Measurements from ENCODE around the gene WIPF1.
"Not testable (repeated sequence)": the region's sequence is repeated elsewhere in the genome, so short reads cannot be mapped to it uniquely, and the experiment has no call there.

WIPF1 gene

DNA sequence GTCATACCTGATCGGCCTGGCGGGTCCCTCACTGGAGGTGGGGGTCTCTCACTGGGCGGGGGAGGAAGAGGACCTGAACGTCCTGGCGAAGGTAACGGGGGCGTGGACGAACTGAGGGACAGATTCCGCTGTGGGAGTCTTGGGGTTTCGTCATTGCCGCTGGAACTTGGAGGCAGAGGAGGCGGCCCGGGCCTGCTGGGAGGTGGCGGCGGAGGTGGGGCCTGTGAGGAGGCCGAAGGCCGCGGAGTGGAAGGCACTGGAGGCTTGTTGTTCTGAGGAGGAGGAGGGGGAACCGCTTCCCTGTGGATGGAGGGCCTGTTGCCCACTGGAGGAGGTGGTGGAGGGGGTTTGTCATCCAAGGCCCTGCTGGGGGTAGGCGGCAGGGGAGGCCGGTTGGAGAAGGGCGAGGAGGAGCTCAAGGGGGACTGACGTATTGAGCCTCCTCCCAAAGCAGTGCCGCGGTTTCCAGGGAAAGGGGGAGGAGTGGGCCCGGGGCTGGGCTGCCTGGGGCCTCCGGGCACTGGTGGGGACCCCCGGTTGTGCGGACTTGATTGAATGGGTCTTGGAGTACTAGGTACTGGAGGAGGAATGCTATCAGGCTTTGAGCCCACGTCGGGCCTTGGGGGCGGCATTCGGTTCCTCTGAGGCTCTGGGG is 25.8 kb downstream of the WIPF1 start:
- no peak for DNase-seq (ENCODE audit: low spot score)

DNA sequence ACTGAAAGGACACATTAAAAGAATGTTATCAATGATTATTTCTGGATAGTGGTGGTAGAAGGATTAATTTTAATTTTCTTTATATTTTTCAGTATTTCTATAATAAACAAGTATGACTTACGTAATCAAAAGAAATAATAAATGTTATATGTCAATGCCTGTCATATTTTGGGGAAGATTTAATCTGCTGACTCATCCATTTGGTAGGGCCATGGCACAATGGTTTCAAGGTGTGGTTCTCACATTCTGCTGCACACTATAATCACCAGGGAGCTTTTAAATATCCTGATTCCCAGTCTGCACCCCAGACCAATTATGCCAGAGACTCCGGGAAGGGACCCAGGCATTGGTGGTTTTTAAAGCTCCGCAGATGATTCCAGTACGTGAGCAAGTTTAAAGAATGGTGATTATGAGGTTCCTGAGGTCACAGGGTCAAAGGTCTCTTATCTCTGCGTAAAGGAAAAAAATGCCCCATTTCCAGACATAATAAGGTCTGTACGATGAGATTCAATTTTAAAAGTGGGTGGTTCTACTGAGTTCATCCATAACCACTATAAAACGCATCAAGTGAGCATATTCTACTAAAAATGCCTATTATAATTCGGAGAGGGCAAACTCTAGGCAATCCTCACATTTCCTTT is 27.2 kb downstream of the WIPF1 start:
- DNase-seq (ENCODE audit: low spot score) = peak; percentile 47

DNA sequence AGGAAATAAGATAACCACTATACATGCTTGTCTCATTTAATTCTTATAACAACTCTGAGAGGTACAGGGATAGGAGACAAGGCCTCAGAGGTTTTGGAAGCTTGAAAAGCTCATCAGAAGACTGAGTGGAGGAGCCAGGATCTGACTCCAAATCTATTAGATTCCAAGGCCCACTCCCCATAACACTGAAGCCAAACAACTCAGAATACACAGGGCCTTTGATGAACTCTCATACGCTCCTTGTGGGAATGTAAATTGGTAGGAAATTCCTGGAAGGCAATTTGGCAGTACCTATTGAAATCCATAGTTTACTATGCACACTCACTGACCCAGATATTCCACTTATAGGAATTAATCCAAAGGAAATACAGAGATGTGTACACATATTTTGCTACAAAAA is 27.9 kb downstream of the WIPF1 start:
- DNase-seq (ENCODE audit: low spot score) = no peak

DNA sequence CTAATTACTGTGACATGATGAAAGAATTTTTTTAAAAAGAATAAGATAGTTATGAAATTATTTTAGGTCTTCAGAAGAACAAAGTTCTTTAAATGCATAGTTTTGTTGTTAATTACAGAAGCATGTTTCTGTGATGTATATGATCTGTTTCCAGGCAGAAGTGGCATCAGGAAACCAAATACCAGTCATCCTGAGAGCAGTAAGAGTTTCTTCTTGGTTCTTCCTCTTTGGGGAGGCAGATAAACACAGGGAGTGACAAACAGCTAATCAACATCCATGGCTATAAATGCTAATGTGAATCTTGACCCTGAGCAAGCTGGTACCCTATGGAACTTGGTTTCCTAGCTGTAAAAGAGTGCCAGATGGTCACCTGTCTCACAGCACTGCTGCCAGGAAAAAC is 29.2 kb downstream of the WIPF1 start:
- DNase-seq (ENCODE audit: low spot score) = no peak

DNA sequence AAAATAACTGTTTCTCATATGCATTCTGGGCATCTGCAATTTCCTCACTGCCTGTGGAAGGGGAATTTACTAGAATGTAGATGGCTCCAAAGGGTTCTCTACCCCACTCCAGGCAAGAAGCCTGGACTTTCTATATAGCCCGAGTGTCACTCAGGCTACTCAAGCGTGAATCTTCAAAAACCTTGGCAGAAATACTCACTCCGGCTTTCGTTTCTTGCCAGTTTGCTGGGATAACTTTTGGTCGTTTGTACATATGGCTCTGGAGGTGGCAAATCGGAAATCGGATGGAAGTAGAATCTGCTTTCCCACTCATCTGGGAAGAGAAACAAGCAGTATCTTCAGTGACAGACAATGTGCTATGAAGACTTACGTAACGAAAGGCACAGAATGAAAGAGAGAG is 30.7 kb downstream of the WIPF1 start:
- DNase-seq (ENCODE audit: low spot score) = no peak

DNA sequence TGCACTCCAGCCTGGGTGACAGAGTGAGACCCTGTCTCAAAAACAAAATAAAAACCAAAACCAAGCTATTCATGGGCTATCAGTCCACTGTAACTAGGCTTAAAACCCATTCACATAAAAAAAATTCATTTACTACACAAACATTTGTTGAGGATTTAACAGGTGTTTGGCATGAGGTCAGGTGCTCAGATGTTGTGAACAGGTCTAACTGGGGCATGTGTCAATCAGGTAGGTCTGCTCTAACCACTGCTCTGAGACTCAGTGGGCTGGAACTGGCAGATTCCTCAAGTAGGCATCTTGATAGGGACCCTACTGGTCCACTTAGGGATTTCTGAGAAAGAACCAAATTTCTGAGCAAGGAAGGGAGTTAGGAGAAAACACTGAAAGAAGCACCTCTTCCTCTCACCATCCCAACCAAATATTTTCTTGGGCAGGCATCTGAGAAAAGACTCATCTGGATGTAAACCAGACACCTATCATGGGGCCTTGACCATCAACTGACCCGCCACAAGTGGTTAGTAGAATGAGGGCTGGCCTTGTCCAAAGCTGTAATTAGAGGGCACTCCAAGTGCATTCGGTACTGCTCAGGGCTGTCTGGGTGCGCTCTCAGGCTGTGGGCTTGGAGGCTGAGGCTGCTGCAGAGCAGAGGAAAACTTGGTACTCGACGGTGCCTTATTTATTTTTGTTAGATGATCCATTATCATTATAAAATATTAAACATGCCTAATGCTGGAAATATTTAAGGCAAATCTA is 33.9 kb downstream of the WIPF1 start:
- DNase-seq (ENCODE audit: low spot score) = no peak

DNA sequence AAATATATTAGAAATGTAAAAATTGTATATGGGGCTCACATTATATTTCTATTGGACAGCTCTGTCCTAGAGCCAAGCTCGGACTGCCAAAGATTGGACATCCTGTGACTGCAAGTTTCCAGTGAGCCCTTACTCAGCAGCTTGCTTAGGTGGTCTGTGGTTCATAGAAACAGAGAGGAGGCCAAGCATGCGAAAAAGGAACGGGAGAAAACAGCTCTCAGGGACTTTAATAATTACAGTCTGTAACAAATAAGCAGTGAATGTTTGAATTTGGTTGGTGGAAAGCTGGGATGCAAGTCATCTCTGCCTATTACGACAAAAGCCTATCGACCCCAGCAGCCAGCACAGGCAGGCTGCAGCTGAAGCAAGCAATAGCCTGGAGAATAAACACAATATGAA is 35.6 kb downstream of the WIPF1 start:
- DNase-seq (ENCODE audit: low spot score) = no peak

DNA sequence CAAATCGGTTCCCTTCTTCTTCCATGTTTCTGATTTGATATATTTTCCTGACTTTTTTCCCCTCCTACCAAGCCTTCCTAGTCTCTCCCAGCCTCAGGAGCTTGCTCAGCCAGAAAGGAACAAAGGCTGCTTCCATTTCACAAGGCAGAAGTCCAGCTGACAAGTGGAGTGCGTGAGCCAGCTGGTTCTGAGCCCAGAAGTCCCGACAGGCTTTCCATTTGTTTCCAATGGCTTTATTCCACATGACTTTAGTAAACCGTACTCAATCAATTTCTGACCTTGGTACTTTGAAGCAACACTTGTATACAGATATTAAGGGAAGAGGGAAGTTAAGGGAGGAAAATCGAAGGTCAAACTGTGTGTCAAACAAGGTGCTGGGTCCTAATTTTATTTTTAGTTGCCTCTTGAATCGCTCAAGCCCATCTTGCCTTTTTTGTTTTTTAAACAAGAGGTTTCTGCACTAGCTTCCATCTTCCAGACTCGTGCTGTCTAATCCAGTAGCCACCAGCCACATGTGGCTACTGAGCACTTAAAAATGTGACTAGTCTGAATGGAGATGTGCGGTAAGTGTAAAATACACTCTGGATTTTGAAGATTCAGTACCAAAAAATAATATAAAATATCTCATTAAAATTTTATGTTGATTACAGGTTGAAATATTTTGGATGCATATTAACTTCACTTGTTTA is 36.2 kb downstream of the WIPF1 start:
- no peak for DNase-seq (ENCODE audit: low spot score)

DNA sequence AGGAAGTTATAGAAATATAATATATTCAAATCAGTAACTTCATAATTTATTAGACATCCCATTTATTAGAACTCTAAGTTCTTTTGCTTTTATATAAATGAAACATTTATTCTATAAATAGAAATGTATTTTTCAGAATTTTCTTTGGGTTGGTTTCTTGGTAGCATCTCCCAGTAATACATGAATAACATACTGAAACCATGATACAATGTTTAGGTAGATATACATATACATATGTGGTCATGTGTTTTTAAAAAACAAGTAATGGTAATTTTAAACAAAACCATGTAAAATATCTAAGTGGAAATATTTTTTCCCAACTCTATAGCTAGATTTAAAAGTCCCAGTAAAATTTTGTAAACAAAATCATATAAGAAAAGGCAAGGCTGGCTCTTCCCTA is 36.9 kb downstream of the WIPF1 start:
- no peak for DNase-seq (ENCODE audit: low spot score)

DNA sequence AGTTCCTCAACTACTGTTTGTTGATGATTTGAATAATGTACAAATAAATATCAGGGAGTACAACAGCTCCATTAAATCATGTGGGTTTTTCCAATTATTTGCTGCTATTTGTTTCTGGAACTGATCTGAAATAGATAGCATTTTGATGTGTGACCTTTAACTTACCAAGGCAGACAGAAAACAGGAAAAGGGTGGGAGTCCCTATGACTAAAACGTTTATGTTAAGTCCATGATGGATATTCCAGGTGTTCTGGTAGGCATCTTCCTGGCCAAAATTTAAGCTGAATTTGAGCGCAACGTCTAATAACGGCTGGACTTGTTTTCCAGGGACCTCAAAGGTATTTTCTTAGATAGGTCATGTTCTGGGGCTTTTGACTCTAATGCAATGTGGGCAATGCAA is 41.6 kb downstream of the WIPF1 start:
- DNase-seq (ENCODE audit: low spot score) = no peak

DNA sequence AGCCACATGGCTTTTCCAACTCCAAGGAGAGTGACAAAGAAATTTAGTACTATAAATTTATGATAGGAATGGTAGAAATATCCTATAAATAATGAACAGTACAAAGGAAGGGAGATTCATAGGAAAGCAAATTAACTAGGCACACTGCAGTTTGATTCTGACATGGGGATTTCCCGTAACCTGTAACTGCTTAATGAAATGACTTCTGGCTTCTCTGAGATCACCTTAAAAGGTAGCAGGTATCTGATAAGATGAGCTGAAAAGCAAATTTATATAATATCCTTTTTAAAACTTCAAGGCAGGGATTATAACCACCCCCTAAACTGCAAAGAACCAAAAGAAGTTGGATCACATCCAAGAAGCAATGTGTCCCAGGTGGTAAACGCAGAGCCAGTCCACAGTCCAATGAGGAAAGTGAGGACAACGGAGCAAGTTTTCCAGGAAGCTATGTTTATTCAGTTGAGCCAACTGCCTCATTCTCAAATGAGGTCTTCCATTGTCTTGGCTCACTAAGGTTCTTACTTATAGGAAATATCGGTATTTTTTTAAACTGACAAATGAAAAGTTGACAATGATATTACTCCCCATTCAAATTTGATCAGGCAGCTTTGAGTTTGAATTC is 43.0 kb downstream of the WIPF1 start:
- no peak for DNase-seq (ENCODE audit: low spot score)

DNA sequence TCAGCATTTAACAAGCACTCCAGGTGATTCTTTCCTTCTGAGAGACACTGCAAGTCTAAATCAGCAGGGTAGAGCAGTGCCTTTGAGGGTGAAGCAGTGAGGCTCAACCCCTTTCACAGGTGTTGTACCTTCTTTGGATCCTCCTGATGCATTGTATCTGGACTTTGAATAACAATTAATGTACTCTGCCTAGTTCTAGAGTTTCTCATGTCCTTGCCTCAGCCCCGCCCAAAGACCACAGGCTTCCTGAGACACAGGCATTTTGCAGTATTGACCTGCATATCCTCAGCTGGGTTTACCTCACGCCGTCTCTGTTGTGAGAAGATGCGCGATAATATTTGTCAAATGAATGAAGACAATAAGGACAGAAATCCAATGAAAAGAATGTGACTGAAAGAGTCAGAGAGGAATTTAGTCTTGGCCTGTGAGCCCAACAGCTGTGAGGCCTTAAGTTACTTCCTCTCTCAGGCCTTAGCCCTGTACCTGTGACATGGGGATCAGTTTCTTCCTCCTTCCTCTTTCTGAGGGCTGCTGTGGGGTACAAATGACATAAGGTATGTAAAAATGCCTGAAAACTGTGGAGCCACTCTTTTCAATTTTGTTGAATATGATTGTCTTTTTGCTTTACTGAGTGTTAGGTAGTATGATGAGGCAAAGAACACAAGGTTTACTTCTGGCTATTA is 43.7 kb downstream of the WIPF1 start:
- no peak for DNase-seq (ENCODE audit: low spot score)

DNA sequence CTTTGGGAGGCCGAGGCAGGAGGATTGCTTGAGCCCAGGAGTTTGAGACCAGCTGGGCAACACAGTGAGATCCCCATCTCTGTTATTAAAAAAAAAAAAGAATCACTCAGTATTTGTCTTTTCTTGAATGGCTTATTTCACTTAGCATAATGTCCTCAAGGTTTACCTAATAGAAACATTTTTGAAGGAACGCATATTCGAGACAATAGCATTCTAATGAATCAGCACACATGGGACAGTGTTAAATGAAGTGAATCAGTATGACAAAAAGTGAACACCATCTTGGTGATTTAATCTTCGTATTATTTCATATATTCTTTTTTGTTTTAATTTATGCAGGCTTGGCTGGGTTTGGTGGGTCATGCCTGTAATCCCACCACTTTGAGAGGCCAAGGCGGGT is 44.7 kb downstream of the WIPF1 start:
- DNase-seq (ENCODE audit: low spot score) = no peak

DNA sequence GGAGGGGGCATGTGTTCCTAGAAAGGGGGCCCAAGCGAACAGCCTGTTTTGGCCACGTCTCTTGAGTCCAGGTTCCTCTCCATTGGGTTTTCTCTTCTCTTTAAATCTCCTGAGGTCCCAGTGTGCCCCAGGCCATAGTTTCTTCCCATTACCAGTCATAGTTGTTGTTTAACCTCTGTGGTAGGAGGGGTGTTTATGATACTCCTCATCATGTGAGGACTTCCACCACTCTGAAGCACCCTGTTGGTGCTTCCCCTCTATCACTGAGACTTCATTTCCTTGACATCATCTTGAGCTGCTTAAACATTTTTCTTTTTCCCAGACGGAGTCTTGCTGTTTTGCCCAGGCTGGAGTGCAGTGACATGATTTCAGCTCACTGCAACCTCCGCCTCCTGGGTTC is 45.9 kb downstream of the WIPF1 start:
- DNase-seq (ENCODE audit: low spot score) = no peak

DNA sequence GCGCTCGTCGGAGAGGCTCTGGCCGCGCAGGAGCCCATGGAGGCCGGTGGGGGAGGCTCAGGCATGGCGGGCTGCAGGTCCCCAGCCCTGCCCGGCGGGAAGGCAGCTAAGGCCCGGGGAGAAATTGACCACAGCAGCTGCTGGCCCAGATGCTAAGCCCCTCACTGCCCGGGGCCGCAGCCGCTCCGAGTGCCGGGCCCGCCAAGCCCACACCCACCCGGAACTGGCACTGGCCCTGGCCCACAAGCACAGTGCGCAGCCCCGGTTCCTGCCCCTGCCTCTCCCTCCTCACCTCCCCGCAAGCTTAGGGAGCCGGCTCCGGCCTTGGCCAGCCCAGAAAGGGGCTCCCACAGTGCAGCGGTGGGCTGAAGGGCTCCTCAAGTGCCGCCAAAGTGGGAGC is 49.0 kb downstream of the WIPF1 start:
- not testable (repeated sequence) for DNase-seq (ENCODE audit: low spot score)

DNA sequence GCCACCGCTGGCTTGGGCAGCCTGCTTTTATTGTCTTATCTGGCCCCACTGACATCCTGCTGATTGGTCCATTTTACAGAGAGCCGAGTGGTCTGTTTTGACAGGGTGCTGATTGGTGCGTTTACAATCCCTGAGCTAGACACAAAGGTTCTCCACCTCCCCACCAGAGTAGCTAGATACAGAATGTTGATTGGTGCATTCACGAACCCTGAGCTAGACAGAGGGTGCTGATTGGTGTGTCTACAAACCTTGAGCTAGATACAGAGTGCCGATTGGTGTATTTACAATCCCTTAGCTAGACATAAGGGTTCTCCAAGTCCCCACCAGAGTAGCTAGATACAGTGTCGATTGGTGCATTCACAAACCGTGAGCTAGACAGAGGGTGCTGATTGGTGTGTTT is 49.6 kb downstream of the WIPF1 start:
- not testable (repeated sequence) for DNase-seq (ENCODE audit: low spot score)

DNA sequence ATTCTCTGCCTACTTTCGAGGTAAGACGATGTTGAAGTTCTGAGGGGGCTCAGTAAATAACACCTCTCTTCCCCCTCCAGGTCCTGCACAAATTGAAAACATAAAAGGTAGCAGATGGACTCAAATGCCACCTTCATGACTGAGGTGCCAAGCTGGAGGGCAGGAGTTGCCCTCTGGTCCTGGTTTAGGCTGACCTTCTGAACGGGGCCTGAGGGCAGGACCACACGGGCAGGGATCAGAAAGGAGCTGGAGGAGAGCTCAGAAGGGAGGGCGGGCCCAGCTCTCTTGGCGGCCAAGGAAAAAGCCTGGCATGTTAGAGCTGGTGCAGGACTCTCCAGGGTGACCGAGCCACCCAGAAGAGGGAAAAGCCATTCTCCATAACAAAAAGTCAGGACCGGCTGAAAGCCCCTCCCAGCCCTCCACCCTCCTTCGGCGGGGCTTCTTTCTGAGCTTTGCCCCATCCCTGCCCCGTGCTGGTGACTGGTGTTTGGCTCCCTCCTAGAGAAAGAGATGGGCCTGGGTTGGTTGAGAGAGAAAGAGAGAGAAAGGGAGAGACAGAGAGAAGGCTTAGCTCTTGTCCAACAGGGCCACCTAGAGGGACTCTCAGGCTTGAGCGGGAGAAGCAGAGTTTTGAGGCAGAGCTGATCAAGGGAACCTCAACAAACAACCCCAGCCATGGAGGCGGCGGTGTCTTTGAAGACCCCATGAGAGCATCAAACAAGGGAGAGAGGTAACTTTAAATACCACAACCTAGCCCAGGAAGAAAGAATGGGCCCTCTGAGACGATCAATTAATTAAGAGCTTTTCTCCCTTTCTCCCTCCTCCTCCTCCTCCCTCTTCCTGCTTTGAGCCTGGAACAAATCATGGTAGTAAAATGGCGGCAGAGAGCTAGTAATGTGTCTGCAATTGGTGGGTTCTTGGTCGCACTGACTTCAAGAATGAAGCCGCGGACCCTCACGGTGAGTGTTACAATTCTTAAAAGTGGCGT is 50.8 kb downstream of the WIPF1 start:
- DNase-seq (ENCODE audit: low spot score) = peak; percentile 25

DNA sequence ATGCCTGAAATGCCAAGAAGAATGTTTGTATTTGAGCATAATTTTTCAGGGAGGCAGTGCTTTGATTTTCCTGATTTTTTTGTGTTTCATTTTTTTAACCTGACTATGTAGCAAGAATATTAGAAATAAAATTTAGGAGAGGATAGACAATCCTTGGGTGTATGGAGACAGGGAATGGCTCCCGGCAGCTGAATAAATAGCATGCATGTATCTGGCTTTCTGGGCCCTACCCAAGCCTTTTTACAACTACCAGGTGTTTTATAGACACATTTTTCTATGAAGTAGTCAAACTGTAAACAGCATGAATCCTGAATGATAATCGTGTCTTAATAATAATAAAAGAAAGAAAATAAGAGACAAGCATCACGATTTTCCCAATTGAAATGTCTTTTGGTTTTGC is 52.4 kb downstream of the WIPF1 start:
- DNase-seq (ENCODE audit: low spot score) = no peak

DNA sequence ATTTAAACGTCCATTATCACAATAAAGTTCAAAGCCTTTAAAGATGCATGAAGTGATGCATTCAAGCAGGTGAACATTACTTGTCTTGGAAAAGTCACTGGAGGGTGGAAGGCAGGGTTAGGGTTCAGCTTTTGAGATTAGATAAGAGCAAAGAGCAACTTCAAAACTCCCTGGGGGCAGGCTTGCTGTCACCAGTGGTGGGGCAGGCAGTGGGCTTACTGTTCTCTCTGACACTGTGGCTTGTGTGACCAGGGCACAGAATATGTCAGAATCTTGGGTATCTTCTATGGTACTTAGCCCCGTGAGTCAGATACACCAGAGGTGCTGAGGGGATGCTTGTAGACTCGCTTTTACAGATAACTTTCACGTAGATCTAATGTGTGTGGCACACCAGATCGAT is 52.8 kb downstream of the WIPF1 start:
- no peak for DNase-seq (ENCODE audit: low spot score)

DNA sequence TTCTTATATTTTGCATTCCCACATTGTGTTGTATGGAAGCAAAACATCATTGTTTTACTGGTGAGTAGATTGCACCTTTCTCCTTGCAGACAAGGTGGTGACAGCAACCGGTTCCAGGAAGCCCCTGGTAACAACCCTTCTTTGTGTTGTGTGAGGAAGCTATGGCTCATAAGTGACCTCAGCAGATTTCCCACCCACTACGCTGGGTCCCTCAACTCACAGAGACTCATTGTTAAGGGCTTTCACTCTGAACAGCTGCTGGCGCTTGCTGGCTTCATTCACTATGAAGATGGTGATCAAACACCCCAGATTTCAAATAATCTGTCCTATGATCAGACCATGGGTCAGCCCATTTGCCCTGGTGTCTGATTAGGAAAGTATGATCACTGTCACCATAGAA is 53.4 kb downstream of the WIPF1 start:
- peak; percentile 18 for DNase-seq (ENCODE audit: low spot score)

DNA sequence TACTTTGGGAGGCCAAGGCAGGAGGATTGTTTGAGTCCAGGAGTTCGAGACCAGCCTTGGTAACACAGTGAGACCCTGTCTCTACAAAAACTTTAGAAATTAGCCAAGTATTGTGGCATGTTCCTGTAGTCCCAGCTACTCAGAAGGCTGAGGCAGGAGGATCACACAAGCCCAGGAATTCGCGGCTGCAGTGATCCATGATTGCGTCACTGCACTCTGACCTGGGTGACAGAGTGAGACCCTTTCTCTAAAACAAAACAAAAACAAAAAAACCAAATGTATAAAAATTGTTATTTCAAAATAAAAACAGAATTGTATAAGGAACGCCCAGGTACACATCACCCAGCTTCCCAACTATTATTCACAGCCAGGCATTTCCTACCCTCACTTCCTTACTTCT is 56.7 kb downstream of the WIPF1 start:
- DNase-seq (ENCODE audit: low spot score) = no peak
